AG09309 (cell line): ENCODE results near the gene PLXNB2.
A peak's percentile ranks its signal among the peaks of the same experiment; 100 is the strongest.

Experiments
- DNase-seq: peaks from one replicate; pipeline ENCODE4 v3.0.0-alpha.2; 2010; ENCODE audit warnings: low read depth
- H3K4me3 ChIP-seq: 2 replicates; pipeline ENCODE4 v1.5.1; 2011; ENCODE audit warnings: mild to moderate bottlenecking, low read depth, low read length, moderate library complexity; ENCODE audit not compliant: control insufficient read depth
- CTCF ChIP-seq: IDR thresholded peaks from 2 replicates; pipeline ENCODE4 v1.5.1; 2011; ENCODE audit warnings: mild to moderate bottlenecking, low read depth, low read length, inconsistent platforms; ENCODE audit not compliant: insufficient read depth, control insufficient read depth; ENCODE audit errors: missing control alignments

The PLXNB2 gene

DNA sequence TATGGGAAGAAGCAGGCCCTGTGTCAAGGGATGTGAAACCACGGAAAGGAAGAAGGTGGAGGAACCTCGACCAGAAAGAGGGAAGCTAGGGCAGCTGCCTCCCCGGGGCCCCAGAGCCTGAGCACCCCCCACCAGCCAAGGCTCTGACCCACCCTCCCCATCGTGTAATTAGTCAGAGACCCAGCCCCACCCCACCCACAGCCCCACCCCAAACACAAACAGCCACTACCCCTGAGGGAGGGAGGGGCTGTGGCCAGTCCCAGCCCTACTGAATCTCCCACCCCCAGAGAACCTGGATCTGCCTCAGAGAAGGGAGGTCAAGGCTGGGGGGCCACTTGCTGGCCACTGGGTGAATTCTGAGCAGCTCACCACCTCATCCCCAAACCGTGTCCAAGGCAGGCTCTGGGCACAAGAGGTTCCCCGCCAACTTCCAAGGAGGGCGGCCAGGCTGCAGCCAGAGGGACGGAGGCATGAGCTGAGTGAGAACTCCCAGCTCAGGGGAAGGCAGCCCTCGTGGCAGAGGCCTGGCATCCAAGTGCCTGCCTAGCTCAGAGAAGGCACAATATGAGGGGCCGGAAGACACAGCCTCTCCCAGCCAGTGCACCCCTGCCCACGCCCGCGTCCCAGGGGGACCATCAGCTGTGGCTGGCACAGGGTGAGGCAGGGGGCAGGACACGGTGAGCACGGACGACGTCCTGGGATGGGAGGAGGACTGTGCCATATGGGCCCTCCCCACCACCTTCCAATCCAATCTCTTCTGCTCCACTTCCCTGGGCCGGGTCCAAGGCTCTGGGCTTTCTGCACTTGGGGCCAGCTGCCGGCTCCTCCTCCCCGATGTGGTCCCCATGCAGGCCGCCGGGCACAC is 2.7 kb downstream of the PLXNB2 start:
- TF ChIP-seq CTCF, result no peak
- DNase-seq, result no peak
- peak overlapping the region; percentile 97 for H3K4me3 ChIP-seq

DNA sequence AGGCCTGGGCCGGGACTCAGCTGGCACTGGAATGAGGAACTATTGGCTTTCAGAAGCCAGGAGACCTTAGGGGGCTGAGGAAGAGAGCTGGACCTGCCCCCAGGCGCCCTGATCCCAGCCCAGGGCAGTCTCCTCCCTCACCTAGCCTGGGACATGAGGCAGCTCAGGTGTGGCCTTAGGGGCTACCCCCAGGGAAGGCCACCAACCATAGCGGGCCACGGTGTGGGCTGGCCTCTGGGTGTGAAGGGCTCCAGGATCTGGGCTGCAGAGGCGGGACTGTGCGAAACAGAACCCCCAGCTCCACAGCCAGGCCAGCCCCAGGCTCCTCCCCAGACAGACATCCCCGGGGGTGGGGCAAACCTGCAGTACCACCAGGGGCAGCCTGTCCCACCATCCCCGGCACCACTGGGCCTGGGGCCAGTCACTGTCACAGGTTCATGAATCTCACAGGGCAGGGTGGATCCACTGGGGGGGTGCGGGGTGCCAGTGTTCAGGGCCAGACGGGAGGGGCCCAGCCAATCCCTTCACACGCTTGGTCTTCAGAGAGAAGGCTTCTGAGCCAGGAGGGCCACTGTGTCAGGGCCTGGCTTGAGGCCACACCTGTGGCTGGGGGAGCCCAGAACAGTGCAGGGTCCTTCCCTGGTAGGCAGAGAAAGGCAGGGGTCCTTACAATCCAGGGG is 3.5 kb downstream of the PLXNB2 start:
- no peak for TF ChIP-seq CTCF

GRCh38 chr22:50303515-50303847 is 4.0 kb downstream of the PLXNB2 start:
- no peak overlapping the region for H3K4me3 ChIP-seq
- DNase-seq, result no peak
- TF ChIP-seq CTCF, result no peak

More for the DNA sequence above, 3.5 kb downstream of the PLXNB2 start:
- DNase-seq, result no peak
- peak overlapping the region; percentile 2; the same call in 1 of the 2 replicates for H3K4me3 ChIP-seq

DNA sequence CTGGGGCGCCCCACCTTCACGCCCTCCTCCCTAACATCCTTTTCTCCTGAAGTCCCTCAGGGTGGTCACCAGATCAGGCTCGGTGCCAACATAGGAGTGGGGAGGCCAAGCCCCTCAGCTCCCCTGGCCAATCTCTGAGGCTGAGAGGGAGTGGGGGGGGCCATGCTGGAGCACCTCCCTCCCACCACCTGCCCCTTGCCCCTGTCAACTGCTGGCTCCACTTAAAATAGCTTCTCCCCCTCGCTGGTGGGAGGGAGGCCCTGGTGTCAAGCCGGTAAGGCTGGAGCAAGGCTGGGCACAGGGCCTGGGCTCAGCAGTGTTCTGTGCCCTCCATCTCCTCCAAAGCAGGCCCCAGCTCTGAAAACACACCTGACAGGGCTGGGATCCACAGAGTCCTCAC is 4.9 kb downstream of the PLXNB2 start:
- no peak for DNase-seq
- TF ChIP-seq CTCF, result no peak
- no peak overlapping the region for H3K4me3 ChIP-seq

DNA sequence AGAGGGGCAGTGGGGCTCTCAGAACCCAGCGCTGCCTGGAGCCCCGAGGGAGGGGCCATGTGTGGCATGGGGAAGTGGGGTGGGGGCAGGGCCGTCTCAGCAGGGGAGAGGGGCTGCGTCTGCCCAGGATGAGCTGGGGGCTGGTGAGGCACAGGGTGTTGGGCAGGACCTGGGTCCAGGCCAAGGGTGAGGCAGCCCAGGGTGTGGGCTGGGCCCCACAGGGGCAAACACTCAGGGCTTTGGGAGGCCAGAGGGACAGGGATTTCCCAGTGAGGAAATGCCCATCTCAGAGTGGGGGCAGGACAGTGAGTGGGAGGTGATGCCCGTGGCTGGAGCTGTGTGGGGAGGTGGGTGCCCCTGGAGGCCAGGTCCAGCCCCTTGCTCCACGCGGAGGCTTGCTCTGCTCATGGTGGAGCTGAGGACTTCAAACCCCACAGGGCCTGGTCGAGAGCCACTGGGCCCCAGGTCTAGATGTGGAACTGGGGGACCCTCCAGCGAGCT is 5.4 kb downstream of the PLXNB2 start:
- no peak for DNase-seq
- no peak overlapping the region for H3K4me3 ChIP-seq
- TF ChIP-seq CTCF, result no peak

DNA sequence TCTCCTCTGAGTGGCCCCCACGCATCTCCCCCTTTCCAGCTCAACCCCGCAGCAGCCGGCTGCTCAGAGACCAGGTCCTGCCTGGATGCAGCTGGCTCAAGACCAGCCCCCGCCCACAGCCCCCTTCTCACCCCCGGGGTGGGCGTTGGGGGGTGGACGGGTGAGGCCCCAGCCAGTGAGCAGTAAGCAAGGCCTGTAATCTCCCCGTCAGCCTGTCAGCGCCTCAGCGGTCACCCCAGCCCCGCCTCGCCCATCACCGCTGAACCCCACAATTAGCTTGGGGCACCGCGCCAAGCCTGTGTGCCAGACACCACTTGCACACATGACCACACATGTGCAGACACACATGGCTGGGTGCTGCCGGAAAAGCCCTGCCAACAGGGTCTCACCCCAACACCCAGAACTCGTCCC is 5.9 kb downstream of the PLXNB2 start:
- H3K4me3 ChIP-seq, result no peak overlapping the region
- no peak for TF ChIP-seq CTCF
- DNase-seq, result no peak
